CMK (cell line): ENCODE results near the gene ALDH7A1.
"Not testable (repeated sequence)": the region's sequence is repeated elsewhere in the genome, so short reads cannot be mapped to it uniquely, and the experiment has no call there.

Source experiments
- DNase-seq: peaks from one replicate; pipeline ENCODE4 v3.0.0-alpha.2; 2010; ENCODE audit warnings: low read depth

ALDH7A1 gene

DNA sequence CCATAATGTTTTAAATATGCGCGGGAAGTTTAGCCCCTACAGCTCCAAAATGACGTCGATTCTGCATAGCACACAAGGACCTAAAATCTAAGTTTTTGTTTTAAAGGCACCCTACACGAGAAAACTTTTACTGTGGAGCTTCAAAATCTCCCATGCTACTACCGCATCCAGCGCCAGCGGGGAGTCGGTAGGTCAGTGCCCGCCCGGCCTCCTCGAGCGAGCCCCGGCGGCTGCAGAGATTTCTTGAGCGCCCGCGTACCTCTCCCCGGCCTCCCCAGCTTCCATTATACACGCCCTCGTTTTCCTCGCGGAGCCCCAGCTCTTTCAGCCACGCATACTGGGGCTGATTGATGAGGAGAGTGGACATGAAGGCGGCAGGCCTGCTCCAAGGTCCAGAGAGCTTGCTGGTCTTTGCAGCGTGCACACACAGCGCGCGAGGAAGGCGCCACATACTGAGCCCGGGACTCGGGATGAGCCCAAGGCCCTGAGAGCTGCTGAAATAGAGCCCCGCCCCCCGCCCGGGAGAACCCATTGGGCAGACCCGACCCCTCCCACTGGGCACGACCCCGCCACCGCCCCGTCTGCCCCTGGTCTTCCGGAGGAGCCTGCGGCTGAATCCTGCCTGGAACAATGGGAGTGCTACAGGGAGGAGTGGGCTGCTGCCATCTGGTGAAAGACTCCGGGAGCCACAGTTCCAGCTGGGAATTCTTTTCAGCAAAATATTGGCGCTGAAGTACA lies at the start of gene ALDH7A1:
TSS of gene ALDH7A1 (minus strand) at position 472 of the 738 bp plus-strand sequence. CDS start at position 451, 21 bp downstream.
- DNase-seq: peak; percentile 43

DNA sequence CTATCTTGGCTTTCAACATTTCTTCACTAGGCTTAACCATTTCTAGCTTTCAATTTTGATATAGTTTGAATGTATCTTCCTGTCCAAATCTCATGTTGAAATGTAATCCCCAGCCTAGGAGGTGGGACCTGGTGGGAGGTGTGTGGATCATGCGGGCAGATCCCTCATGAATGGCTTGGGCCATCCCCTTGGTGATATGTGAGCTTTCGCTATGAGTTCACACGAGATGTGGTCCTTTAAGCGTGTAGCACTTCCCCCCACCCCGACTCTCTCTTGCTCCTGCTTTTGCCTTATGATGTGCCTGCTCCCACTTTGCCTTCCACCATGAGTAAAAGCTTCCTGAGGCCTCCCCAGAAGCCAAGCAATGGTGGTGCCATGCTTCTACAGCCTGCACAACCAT lies 46.4 kb upstream of the ALDH7A1 start:
- no peak for DNase-seq

DNA sequence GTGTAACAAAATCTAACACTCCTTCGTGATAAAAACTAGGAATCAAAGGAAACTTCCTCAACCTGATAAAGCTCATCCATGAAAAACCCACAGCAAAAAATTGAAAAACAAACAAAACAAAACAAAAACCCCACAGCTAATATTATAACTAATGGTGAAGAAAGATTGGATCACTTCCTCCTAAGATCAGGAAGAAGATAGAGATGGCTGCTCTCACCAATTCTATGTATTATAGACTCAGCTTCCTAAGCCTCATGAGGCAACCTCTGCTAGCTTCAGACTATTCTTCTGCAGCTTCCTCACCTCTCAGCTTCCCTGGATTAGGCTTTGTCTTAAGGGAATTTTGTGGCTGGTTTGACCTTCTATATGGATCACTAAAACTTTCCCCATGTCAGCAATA lies 45.8 kb upstream of the ALDH7A1 start:
- no peak for DNase-seq

DNA sequence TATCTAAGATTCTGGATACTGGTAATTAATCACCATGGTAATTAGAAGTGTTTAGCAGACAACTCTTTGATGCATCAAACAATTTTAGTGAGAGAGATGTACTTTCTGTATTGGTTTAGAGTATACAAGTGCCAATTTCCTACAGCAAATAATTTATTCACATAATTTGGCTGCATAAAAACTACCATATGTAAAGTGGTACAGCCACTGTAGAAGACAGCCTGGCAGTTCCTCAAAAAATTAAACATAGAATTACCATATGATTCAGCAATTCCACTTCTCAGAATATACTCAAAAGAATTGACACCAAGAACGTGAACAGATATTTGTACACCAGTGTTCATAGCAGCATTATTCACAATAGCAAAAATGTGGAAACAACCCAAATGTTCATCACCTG lies 41.9 kb upstream of the ALDH7A1 start:
- no peak for DNase-seq

DNA sequence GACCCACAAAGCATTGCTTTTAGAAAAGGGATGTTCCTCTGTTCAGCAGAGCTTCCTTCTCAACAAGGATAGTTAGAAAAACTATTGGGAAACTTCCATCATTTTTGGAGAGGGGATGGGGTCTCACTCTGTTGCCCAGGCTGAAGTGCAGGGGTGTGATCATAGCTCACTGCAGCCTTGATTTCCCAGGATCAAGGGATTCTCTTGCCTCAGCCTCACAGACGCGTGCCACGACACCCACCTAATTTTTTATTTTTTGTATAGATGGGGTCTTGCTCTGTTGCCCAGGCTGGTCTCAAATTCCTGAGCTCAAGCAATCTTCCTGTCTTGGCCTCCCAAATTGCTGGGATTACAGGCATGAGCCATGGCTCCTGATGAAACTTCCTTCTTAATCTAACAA lies 40.6 kb upstream of the ALDH7A1 start:
- no peak for DNase-seq

DNA sequence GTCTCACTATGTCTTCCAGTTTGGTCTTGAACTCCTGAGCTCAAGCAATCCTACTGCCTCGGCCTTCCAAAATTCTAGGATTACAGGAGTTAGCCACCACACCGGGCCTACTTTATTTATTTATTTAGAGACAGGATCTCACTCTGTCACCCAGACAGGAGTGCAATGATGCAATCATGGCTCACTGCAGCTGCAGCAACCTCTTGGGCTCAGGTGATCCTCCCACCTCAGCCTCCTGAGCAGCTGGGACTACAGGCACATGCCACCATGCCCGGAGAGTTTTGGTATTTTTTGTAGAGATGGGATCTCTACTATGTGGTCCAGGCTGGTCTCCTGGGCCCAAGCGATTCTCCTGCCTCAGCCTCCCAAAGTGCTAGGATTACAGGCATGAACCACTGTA lies 38.5 kb upstream of the ALDH7A1 start:
- DNase-seq: no peak

DNA sequence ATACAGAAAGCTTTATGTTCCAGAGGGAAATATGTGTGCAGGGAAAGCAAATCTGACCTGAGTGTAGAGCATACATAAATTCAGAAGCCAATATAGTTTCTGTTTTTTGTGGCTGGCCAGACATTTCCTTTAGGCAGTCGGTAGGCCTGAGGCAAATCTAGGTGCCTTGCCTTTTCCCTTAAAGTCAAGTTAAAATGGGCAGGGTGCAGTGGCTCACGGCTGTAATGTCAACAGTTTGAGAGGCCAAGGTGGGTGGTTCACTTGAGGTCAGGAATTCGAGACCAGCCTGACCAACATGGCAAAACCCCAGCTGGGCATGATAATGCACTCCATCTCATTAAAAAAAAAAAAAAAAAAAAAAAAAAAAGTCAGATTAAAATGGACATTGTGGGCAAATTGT lies 36.9 kb upstream of the ALDH7A1 start:
- no peak for DNase-seq

DNA sequence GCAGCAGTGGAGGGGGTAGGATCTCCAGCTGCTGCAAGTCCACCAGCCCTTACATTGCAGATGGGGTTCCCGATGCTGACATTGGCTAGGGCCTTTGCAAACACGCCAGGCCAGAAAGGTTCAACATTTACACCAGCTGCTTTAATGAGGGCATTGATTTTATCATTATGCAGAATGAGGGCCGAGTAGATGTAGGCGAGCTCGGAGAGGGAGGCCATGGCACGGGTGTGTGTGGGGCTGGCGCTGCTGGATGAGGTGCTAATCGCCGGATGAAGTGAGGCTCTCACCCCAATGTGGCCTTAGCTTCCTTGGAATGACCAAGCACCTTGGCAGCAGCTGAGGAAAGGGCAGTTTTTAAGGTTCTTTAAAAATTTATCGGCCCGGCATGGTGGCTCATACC lies 33.1 kb upstream of the ALDH7A1 start:
- no peak for DNase-seq

DNA sequence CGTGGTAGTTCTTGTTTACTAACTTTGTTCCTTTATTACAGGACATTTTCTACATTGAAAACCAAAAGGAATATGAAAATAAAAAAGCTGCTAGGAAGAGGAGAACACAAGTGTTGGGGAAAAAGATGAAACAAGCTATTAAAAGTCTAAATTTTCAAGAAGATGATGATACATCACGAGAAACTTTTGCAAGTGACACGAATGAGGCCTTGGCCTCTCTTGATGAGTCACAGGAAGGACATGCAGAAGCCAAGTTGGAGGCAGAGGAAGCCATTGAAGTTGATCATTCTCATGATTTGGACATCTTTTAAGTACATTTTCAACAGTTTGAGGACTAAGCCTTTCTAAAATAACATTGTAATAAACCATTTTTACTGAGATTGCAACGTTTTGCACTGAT lies 29.5 kb upstream of the ALDH7A1 start:
- no peak for DNase-seq

DNA sequence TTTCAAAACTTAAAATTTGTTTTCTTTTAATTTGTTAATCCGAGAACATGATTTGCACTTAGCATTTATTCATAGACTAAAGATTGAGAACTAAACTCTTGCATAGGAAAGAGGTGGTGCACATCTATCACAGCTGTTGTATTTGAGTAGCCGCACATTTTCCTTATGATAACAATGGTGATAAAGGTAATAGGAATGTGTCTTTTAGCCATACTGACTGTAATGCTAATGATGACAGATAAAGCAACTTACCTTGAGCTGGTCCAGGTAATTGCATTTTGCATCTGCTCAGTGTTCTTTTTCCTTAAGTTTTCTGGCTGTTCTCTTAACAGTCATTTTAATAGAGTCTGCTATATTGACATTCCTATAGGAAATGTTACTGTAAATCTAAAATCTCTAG lies 24.8 kb upstream of the ALDH7A1 start:
- DNase-seq: no peak

DNA sequence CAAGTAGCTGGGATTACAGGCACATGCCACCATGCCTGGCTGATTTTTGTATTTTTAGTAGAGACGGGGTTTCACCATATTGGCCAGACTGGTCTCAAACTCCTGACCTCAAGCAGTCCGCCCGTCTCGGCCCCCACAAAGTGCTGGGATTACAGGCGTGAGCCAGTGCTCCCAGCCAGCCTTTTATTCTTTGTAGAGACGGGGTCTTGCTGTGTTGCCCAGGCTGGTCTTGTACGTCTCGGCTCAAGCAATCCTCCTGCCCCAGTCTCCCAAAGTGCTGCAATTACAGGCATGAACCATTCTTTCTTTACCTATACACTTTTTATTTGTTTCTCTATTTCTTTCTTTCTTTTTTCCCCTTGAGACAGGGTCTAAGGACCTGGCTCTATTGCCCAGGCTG lies 22.6 kb upstream of the ALDH7A1 start:
- DNase-seq: not testable (repeated sequence)

DNA sequence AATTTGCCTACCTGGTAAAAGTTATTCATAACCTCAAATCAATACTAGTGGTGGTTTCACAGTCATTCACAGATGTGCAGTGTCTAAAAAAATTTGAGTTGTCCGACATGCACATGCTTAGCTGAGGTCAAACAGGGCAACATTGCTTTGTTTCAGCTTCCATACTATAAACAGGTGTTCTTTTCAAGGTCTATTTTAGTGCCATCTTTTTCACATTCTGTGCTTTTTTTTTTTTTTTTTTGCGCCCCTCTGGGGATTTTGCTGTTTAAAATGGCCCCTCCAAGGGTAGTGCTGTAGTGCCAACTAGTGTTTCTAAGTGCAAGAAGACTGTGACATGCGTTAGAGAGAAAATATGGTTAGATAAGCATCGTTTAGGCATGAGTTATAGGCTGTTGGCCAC lies 20.3 kb upstream of the ALDH7A1 start:
- DNase-seq: no peak

DNA sequence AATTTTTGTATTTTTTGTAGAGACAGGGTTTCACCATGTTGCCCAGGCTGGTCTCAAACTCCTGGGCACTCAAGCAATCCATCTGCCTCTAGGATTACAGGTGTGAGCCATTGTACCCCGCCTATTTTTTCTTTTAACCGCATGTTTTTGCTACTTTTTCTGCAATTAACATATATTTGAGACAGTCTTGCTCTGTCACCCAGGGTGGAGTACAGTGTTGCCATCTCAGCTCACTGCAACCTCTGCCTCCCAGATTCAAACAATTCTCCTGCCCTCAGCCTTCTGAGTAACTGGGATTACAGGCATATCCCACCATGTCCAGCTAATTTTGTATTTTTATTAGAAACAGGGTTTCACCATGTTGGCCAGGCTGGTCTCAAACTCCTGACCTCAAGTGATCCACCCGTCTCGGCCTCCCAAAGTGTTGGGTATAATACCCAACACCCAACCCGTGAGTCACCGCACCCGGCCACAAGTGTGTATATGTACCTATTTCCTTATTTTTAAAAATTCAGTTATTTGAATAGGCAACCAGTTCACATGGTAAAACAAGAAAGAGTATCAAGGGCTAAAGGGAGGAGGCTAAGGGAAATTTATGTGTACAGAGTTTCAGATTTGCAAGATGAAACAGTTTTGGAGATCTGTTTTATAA lies 19.0 kb upstream of the ALDH7A1 start:
- DNase-seq: no peak

DNA sequence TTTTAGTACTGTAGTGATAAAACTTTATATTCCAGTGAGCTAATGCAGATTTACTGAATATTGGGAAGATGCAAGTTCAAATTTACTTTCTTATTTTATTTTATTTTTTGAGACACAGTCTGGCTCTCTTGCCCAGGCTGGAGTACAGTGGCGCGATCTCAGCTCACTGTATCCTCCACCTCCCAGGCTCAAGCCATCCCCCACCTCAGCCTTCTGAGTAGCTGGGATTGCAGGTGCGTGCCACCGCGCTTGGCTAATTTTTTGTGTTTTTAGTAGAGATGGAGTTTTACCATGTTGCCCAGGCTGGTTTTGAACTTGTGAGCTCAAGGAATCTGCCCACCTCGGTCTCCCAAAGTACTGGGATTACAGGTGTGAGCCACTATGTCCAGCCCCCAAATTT lies 15.6 kb upstream of the ALDH7A1 start:
- DNase-seq: no peak

DNA sequence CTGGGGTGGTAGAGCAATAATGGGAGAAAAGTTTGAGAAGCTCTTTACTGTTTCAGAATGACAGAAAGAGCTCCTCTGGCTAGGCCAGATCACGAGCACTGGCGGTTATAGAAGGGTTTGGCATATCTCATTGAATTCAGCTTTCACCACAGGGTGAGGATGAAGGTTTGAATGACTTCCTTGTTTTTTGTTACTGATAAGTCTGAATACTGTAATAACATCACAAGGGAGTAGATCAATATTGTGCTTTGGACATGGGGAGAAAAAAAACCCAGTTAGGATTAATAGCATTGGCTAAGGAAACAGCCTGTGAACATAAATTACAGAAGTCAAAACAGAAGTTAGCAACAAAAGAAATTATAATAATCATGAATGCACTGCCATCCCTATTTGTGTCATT lies 15.1 kb upstream of the ALDH7A1 start:
- no peak for DNase-seq

DNA sequence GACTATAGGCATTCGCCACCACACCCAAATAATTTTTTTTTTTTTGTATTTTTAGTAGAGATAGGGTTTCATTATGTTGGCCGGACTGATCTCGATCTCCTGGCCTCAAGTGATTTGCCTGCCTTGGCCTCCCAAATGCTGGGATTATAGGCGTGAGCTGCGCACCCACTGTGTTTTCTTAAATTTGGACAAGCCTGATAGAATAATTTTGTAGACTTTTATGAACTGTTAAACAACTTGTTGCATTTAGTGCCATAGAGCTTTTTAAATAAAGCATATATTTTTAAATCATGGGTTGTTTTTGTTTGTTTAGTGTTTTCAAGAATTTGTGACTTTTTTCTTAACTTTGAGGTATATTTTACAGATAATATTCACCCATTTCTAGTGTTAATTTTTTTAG lies 10.5 kb upstream of the ALDH7A1 start:
- no peak for DNase-seq

DNA sequence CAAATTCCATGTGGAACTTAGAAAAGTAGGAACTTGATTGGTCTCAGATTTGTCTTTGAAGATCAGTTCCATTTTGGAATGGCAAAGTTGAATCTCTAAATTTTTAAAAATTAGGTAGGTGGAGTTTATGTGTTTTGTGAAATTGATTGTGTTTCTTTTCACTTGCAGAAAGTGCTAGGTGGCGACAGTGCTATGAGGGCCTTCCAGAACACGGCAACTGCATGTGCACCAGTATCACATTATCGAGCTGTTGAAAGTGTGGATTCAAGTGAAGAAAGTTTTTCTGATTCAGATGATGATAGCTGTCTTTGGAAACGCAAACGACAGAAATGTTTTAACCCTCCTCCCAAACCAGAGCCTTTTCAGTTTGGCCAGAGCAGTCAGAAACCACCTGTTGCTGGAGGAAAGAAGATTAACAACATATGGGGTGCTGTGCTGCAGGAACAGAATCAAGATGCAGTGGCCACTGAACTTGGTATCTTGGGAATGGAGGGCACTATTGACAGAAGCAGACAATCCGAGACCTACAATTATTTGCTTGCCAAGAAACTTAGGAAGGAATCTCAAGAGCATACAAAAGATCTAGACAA lies 8.5 kb upstream of the ALDH7A1 start:
- no peak for DNase-seq

DNA sequence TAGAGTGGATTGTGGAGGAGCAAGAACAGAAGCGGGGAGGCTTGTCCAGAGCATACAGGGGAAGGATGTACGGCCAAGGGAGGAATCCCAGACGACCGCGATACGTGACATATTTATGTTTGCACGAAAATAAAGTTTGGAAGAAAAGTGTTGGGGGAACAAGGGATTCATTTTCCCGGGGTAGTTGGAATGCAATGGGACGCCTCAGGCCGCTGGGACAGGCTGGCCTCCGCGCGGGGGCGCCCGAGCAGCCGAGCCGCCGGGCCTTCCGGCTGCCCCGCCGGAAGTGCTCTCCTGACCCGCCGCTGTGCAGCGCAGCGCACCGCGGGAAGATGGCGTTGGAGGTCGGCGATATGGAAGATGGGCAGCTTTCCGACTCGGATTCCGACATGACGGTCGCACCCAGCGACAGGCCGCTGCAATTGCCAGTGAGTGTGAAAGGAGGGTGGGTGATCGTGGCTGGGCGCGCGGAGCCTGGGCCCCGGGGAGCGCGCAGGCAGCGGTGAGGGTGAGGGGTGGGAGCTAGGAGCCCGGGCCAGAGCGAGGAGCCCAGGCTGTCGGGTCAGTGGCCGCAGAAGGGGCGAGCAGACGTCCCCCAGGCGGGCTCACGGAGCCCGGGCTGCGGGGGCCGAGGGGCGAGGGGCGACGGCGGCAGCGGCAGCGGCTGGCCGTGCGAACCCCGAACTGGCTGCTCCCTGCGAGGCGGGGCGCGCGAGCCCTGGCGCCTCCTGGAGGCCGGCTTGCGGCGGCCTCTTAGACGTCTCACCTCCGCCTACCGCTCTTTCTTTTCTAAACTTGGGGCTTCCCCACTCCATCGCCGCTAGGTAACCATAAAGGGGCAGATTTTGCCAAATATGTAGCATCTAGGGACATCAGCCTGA lies 5.9 kb upstream of the ALDH7A1 start, which contains the start of gene PHAX:
TSS of gene PHAX (plus strand) at position 317 of the 881 bp plus-strand sequence. CDS start at position 333, 16 bp downstream.
- peak; percentile 39 for DNase-seq

DNA sequence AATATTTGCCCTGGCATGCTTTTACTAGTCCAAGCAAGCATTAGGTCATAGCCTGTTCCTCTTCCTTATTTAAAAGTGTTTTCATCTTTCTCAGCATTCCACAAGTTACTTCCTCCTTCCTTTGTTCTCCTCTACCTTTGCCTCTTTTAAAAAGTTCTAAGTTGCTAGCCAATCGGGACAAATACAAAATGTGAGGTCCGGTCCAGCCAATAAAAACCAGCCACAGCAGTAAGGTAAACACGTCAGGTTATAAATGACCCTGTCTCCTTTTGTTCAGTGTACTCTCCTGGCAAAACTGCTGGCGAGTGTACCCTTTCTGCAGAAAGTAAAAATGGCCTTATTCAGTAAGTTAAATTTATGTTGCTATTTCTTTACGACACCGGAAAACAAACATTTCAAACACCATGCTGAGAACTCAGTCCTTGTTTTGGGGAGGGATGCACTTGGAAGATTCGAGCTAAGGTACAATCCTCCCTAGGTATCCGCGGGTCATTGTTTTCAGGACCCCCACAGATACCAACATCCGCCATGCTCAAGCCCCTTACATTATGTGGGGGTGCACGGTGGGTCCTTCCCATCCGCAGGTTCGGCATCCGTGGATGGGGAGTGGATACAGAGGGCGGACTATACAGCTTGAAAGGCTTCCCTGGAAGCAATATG lies 5.1 kb upstream of the ALDH7A1 start:
- DNase-seq: not testable (repeated sequence)

DNA sequence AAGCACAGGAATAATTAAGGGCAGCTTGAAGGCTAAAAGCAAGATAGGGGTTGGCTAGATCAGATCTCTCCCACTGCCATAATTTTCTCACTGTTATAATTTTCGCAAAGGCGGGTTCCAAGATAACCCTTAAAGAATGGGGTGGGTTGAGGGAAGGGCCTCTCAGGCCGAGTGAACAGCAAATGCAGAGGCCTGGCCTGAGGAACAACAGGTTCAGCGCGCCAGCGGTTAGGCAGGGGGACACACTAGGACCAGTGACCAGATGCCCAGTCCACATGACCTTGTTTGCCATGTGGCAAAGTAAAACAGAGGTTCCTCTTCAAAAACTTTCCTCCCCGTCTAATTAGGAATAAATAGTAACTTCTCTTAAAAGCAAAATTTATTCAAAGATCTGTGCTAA lies 4.5 kb upstream of the ALDH7A1 start:
- DNase-seq: no peak

DNA sequence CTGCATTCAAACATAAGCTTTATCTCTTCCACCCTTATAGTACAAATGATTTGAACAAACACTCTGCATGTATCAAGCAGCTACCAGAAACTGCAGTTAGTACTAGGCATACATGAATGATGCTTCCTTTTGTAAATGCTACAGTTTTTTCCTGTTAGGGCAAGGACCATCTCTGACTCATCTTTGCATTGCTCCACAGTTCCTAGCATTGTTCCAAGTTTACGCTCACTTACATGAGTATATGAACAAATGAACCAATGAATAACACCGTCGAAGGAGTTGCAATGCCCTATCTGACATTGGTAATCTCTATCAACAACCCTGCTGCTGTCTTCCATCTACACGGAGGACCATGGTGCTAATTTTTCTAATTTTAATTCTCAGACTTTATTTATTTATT lies 2.1 kb upstream of the ALDH7A1 start:
- DNase-seq: no peak
